Measurements from ENCODE around the gene TMIGD2. TPM values are rescaled to one million over a fixed set of nuclear protein-coding genes. Genes with fewer than 3 reads are reported as not detected.
"Not testable (repeated sequence)": the region's sequence is repeated elsewhere in the genome, so short reads cannot be mapped to it uniquely, and the experiment has no call there.

The TMIGD2 gene
- total RNA-seq, 1 experiment from 2014 or later: not detected

- Histone ChIP-seq H3K27me3 (replicated peaks; ENCODE audit: control insufficient read depth, insufficient read depth, low read length) (no peaks in the 10 kb centered on the region), H3K9me3 (no peaks in the 10 kb centered on the region), H3K36me3 (ENCODE audit: control insufficient read depth, insufficient read depth, low read length) (no peaks in the 10 kb centered on the region), H3K4me1 (no peaks in the 10 kb centered on the region), H3K4me3 (ENCODE audit: low read depth, low read length) (no peak overlapping the region)
- CTCF ChIA-PET: interaction anchor here (0.7 kb wide), 1 partner anchor 12 kb away, joined by 3 read pairs; no protein-coding TSS in a partner anchor
- Mint-ChIP-seq H3K9me3 (ENCODE audit: unreplicated experiment) (no peaks in the 10 kb centered on the region), H3K4me1 (ENCODE audit: low read depth, unreplicated experiment) (no peaks in the 10 kb centered on the region), H3K36me3 (ENCODE audit: insufficient read depth, unreplicated experiment) (peaks cover 61% of the 10 kb centered on the region), H3K27ac (ENCODE audit: unreplicated experiment) (no peak overlapping the region), H3K4me3 (ENCODE audit: unreplicated experiment) (no peak overlapping the region), H3K27me3 (ENCODE audit: insufficient read depth, unreplicated experiment) (no peaks in the 10 kb centered on the region)
- no peak for DNase-seq
- intact Hi-C loops (cut with micrococcal nuclease; ENCODE audit: unreplicated experiment): no loop called here
- no TSS peak for BruUV-seq (replicated peaks)
- POLR2A ChIA-PET: interaction anchor here (0.6 kb wide), 1 partner anchor 86 kb away, joined by 3 read pairs; no protein-coding TSS in a partner anchor
- TF ChIP-seq CTCF (IDR thresholded peaks at IDR 0.05; ENCODE audit: insufficient read depth in 1 of 2, low read depth in 1 of 2, low read length in 1 of 2, severe bottlenecking in 1 of 2, unreplicated experiment in 1 of 2): no peak
These were observed 45.6 kb downstream of the TMIGD2 start for GRCh38 chr19:4256563-4256962.

GRCh38 chr19:4246767-4247593 lies 55.2 kb downstream of the TMIGD2 start, which contains the start of gene YJU2:
Gene YJU2 (plus strand): TSS chr19:4247080. CDS start chr19:4247147, 67 bp downstream.
- Mint-ChIP-seq H3K9me3 (ENCODE audit: unreplicated experiment) (no peaks in the 10 kb centered on the region), H3K4me3 (ENCODE audit: unreplicated experiment) (peak within 1 kb of the TSS; percentile 96), H3K27ac (ENCODE audit: unreplicated experiment) (peak within 1 kb of the TSS; percentile 100), H3K4me1 (ENCODE audit: low read depth, unreplicated experiment) (peaks cover 7% of the 10 kb centered on the region), H3K27me3 (ENCODE audit: insufficient read depth, unreplicated experiment) (no peaks in the 10 kb centered on the region), H3K36me3 (ENCODE audit: insufficient read depth, unreplicated experiment) (peaks cover 44% of the 10 kb centered on the region)
- Histone ChIP-seq H3K9me3 (no peaks in the 10 kb centered on the region), H3K27me3 (replicated peaks; ENCODE audit: control insufficient read depth, insufficient read depth, low read length) (no peaks in the 10 kb centered on the region), H3K4me3 (ENCODE audit: low read depth, low read length) (peak within 1 kb of the TSS; percentile 52), H3K36me3 (ENCODE audit: control insufficient read depth, insufficient read depth, low read length) (no peaks in the 10 kb centered on the region; the same call in 1 of the 2 replicates), H3K4me1 (0 out of 2 replicates have a peak, but pooled peaks cover 5% of the 10 kb centered on the region)
- DNase-seq: peak; percentile 99
- TF ChIP-seq CTCF (IDR thresholded peaks at IDR 0.05; ENCODE audit: insufficient read depth in 1 of 2, low read depth in 1 of 2, low read length in 1 of 2, severe bottlenecking in 1 of 2, unreplicated experiment in 1 of 2): peak in 1 of 2 experiments; percentile 54
- ChIA-PET CTCF (interaction anchor here (0.6 to 1.3 kb wide), 10 partner anchors 13 to 669 kb away, joined by 3 to 16 read pairs (median 4); partner anchors contain the start of genes CHAF1A and MPND), POLR2A (interaction anchor here (0.5 to 1.2 kb wide), 3 partner anchors 42 to 155 kb away, joined by 4 to 11 read pairs (median 4); partner anchors contain the start of gene CHAF1A)
- TSS peak; percentile 96 for BruUV-seq (replicated peaks)
- intact Hi-C loops (cut with micrococcal nuclease; ENCODE audit: unreplicated experiment): loop anchor here (1.0 kb wide), 1 partner anchor 95 kb away; no protein-coding TSS in a partner anchor

GRCh38 chr19:4245938-4246337 lies 56.3 kb downstream of the TMIGD2 start:
- peaks cover 34% of the 10 kb centered on the region for H3K36me3 Mint-ChIP-seq (ENCODE audit: insufficient read depth, unreplicated experiment)
- intact Hi-C loops (cut with micrococcal nuclease; ENCODE audit: unreplicated experiment); H3K4me3 Mint-ChIP-seq (ENCODE audit: unreplicated experiment); H3K27me3 ChIP-seq (replicated peaks; ENCODE audit: control insufficient read depth, insufficient read depth, low read length); H3K27me3 Mint-ChIP-seq (ENCODE audit: insufficient read depth, unreplicated experiment); H3K9me3 Mint-ChIP-seq (ENCODE audit: unreplicated experiment); H3K4me1 ChIP-seq; H3K9me3 ChIP-seq; H3K27ac Mint-ChIP-seq (ENCODE audit: unreplicated experiment); CTCF ChIA-PET; BruUV-seq (replicated peaks); H3K36me3 ChIP-seq (ENCODE audit: control insufficient read depth, insufficient read depth, low read length); DNase-seq; H3K4me1 Mint-ChIP-seq (ENCODE audit: low read depth, unreplicated experiment); POLR2A ChIA-PET; H3K4me3 ChIP-seq (ENCODE audit: low read depth, low read length): not testable (repeated sequence)

Other genes with a start within 250 kb of the TMIGD2 start
- gene ZBTB7A, start 235.5 kb downstream of the TMIGD2 start, total RNA-seq (2022): 11.9 and 14.7 TPM in 2 replicates
- gene MAP2K2, start 178.3 kb downstream of the TMIGD2 start, total RNA-seq (2022): 149 and 163 TPM in 2 replicates
- 1.1 and 2.3 TPM in 2 replicates for gene CREB3L3, start 148.8 kb downstream of the TMIGD2 start, total RNA-seq (2022)
- gene SIRT6, start 119.8 kb downstream of the TMIGD2 start, total RNA-seq (2022): 18.2 and 20.1 TPM in 2 replicates
- gene ANKRD24, start 119.7 kb downstream of the TMIGD2 start, total RNA-seq (2022): 0.16 and 0.39 TPM in 2 replicates
- gene EBI3, start 72.9 kb downstream of the TMIGD2 start, total RNA-seq (2022): 0.68 and 0.81 TPM in 2 replicates
- gene YJU2, start 55.3 kb downstream of the TMIGD2 start, total RNA-seq (2022): 19.5 TPM in 2 replicates
- 1.4 and 3.5 TPM in 2 replicates for gene SHD, start 23.1 kb downstream of the TMIGD2 start, total RNA-seq (2022)
- 9.0 and 15.6 TPM in 2 replicates for gene FSD1, start 2.2 kb upstream of the TMIGD2 start, total RNA-seq (2022)
- 70.7 and 71.6 TPM in 2 replicates for gene STAP2, start 36.4 kb upstream of the TMIGD2 start, total RNA-seq (2022)
- 34.9 and 35.7 TPM in 2 replicates for gene MPND, start 41.2 kb upstream of the TMIGD2 start, total RNA-seq (2022)
- 91.3 and 91.5 TPM in 2 replicates for gene SH3GL1, start 98.2 kb upstream of the TMIGD2 start, total RNA-seq (2022)
- 53.9 and 63.1 TPM in 2 replicates for gene CHAF1A, start 100.3 kb upstream of the TMIGD2 start, total RNA-seq (2022)
- gene UBXN6, start 155.4 kb upstream of the TMIGD2 start, total RNA-seq (2022): 42.1 and 42.9 TPM in 2 replicates
- 65.7 and 70.8 TPM in 2 replicates for gene HDGFL2, start 169.9 kb upstream of the TMIGD2 start, total RNA-seq (2022)
- gene PLIN4, start 216.1 kb upstream of the TMIGD2 start, total RNA-seq (2022): 0.09 and 0.21 TPM in 2 replicates
- gene PLIN5, start 232.8 kb upstream of the TMIGD2 start, total RNA-seq (2022): 0.73 and 0.84 TPM in 2 replicates
- gene LRG1, start 237.6 kb upstream of the TMIGD2 start, total RNA-seq (2022): 0.32 and 0.61 TPM in 2 replicates

Data from Caco-2 (cell line).